Neural crest cell (in vitro differentiated cells): ENCODE measurements around the gene PTPN12. TPM values are rescaled to one million over a fixed set of nuclear protein-coding genes. Genes with fewer than 3 reads are reported as not detected.

ENCODE experiments used
- DNase-seq: peaks from one replicate; pipeline ENCODE4 v3.0.0; 2021; ENCODE audit warnings: low read depth, mixed read lengths, low spot score
- H3K27ac Mint-ChIP-seq: one replicate; pipeline ENCODE4 v1.8.0; 2021; ENCODE audit warnings: mild to moderate bottlenecking, mixed read lengths; ENCODE audit not compliant: unreplicated experiment
- H3K27me3 Mint-ChIP-seq: 2 replicates; pipeline ENCODE4 v1.8.0; 2021; ENCODE audit warnings: low read depth, mild to moderate bottlenecking, mixed read lengths
- H3K36me3 Mint-ChIP-seq: 2 replicates; pipeline ENCODE4 v1.8.0; 2021; ENCODE audit warnings: low read depth, mild to moderate bottlenecking, mixed read lengths
- H3K4me1 Mint-ChIP-seq: 2 replicates; pipeline ENCODE4 v1.8.0; 2021; ENCODE audit warnings: mixed read lengths
- H3K4me3 Mint-ChIP-seq: one replicate; pipeline ENCODE4 v1.8.0; 2021; ENCODE audit warnings: mild to moderate bottlenecking, mixed read lengths
- H3K9me3 Mint-ChIP-seq: 2 replicates; pipeline ENCODE4 v1.8.0; 2021; ENCODE audit warnings: mixed read lengths
- total RNA-seq: library from RNA; stranded (reverse); gene quantifications from 2 replicates; pipeline ENCODE4 v1.2.1, GENCODE V29; 2021
- TF ChIP-seq, protein P1 (sequence below): fragments of 200-600 bp; sonication (generic); conservative IDR thresholded peaks from 2 replicates; pipeline ENCODE4 v1.5.0; 2021; ENCODE audit warnings: antibody characterized with exemption, mild to moderate bottlenecking

Gene PTPN12
- total RNA-seq, 1 donor from 2014 or later, result 88.2 TPM

DNA sequence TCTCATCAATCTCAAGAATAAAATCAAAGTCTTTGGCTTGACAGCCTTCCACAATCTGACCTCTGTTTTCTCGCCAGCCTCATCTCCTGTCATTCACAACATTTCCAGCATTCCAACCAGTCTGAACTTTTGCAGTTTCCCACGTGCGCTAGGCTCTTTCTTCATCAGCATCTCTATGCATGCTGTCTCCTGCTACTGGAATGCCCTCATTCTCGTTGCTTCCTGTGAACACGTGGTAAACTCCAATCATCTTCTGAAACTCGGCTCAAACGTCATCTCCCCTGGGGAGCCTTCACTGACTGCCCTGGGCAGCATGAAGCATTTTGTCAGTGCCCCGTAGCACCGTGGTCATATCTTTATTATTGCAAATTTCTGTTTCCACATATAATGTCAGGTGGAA is 146.9 kb downstream of the PTPN12 start:
- peaks cover 9% of the 10 kb centered on the region for H3K36me3 Mint-ChIP-seq
- peak overlapping the region; percentile 1 for H3K27ac Mint-ChIP-seq
- no peak for DNase-seq
- H3K4me3 Mint-ChIP-seq, result no peak overlapping the region
- peaks cover 12% of the 10 kb centered on the region for H3K4me1 Mint-ChIP-seq
- H3K27me3 Mint-ChIP-seq, result no peaks in the 10 kb centered on the region
- TF ChIP-seq, protein P1, sequence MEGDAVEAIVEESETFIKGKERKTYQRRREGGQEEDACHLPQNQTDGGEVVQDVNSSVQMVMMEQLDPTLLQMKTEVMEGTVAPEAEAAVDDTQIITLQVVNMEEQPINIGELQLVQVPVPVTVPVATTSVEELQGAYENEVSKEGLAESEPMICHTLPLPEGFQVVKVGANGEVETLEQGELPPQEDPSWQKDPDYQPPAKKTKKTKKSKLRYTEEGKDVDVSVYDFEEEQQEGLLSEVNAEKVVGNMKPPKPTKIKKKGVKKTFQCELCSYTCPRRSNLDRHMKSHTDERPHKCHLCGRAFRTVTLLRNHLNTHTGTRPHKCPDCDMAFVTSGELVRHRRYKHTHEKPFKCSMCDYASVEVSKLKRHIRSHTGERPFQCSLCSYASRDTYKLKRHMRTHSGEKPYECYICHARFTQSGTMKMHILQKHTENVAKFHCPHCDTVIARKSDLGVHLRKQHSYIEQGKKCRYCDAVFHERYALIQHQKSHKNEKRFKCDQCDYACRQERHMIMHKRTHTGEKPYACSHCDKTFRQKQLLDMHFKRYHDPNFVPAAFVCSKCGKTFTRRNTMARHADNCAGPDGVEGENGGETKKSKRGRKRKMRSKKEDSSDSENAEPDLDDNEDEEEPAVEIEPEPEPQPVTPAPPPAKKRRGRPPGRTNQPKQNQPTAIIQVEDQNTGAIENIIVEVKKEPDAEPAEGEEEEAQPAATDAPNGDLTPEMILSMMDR, result no peak
- H3K9me3 Mint-ChIP-seq, result no peaks in the 10 kb centered on the region

DNA sequence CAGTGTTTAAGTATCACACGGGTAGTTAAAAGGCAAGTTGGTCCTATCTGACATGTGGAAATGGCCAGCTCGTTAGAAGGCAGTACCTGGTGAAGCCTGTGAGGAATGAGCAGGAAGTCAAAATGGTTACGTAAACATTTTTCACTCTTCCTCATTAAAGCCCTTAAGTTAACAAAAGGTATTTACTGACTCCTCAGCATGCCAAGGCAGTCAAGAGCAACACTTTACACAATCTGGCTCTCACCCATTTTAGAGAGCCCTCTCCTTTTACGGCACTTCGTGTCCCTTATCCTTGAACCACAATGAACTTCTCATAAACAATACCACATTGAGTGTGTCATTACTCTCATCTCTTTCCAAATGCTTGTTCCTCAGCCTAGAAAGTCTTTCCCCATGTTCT is 148.1 kb downstream of the PTPN12 start:
- no peak for DNase-seq
- Mint-ChIP-seq H3K36me3 (peaks cover 6% of the 10 kb centered on the region), H3K4me3 (no peak overlapping the region), H3K9me3 (no peaks in the 10 kb centered on the region), H3K4me1 (peaks cover 12% of the 10 kb centered on the region), H3K27ac (no peak overlapping the region), H3K27me3 (no peaks in the 10 kb centered on the region)
- TF ChIP-seq, protein P1, result no peak

DNA sequence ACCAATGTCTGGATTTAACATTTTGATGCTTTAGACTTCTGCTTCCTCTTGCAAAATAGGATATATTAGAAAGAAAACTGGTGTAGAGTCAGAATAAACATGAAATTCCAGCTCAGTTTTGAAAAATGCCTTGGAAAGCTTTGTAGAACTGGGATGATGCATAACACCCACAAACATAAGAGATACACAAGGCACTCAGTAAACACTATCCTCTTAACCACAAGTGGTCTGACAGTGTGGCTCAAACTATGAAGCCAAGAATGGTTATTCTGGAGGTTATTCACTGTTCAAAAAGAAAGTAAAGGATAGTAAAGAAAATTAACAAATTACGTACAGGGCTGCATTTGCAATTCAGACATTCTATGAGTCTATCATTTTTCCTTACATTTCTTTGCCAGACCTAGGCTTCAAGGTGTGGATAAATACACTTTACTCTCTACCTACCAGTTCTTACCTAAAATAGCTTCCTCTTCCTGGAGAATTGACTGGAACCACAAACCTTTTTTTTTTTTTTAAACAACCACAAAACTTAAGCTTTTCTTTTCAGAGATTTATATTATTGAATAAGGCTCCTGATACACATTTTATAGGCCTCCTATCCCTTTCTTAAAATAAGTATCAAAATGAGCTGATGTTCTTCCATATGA is 150.1 kb downstream of the PTPN12 start:
- TF ChIP-seq, protein P1, result no peak
- peaks cover 14% of the 10 kb centered on the region for H3K4me1 Mint-ChIP-seq
- H3K36me3 Mint-ChIP-seq, result peaks cover 6% of the 10 kb centered on the region
- no peak overlapping the region for H3K4me3 Mint-ChIP-seq
- H3K27ac Mint-ChIP-seq, result no peak overlapping the region
- no peaks in the 10 kb centered on the region for H3K27me3 Mint-ChIP-seq
- no peak for DNase-seq
- no peaks in the 10 kb centered on the region for H3K9me3 Mint-ChIP-seq

- H3K27ac Mint-ChIP-seq, result no peak overlapping the region
Observed at GRCh38 chr7:77687747-77688144, 150.7 kb downstream of the PTPN12 start.

More at GRCh38 chr7:77687747-77688144, 150.7 kb downstream of the PTPN12 start:
- TF ChIP-seq, protein P1, result no peak
- DNase-seq, result no peak
- Mint-ChIP-seq H3K4me1 (peaks cover 17% of the 10 kb centered on the region), H3K9me3 (no peaks in the 10 kb centered on the region), H3K4me3 (no peak overlapping the region), H3K36me3 (peaks cover 2% of the 10 kb centered on the region), H3K27me3 (no peaks in the 10 kb centered on the region)

Other genes starting within 250 kb of the PTPN12 start
- gene GSAP, start 120.9 kb upstream of the PTPN12 start, total RNA-seq, result 2.1 and 2.2 TPM in 2 replicates
- gene RSBN1L, start 159.2 kb downstream of the PTPN12 start, total RNA-seq, result 23.6 and 24.4 TPM in 2 replicates